Epidermal melanocyte (primary cell): ENCODE results near the gene TFAM.

Source experiments
- DNase-seq: peaks from one replicate; pipeline ENCODE4 v3.0.0; 2011; ENCODE audit warnings: low spot score; ENCODE audit not compliant: insufficient read length

The TFAM gene

GRCh38 chr10:58433066-58433465 is 47.9 kb downstream of the TFAM start:
- DNase-seq: no peak

- DNase-seq: no peak
Observed at GRCh38 chr10:58433571-58433970, 48.4 kb downstream of the TFAM start.

GRCh38 chr10:58435297-58435985 is 50.2 kb downstream of the TFAM start:
- no peak for DNase-seq

- DNase-seq: no peak
Observed at GRCh38 chr10:58436071-58436470, 50.9 kb downstream of the TFAM start.

- no peak for DNase-seq
Observed at GRCh38 chr10:58438340-58438871, 53.2 kb downstream of the TFAM start.

DNA sequence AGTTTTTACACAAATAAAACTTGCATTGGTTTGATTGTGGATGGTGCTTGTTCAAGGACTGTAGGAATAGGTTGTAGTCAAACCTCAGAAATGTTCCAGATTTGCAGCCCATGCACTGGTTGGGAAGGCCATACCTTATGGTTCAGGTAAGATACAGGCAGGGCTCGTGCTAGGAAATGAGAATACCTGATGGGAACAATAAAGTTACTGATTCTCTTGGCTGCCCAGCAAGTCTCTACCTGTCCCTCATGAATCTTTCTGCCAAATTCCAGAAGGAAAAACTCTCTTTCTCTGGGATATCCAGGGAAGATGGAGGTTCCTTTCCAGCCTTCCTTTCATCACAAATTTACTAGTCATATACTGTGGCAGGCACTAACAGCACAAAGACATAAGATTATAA is 53.8 kb downstream of the TFAM start:
- DNase-seq: no peak

DNA sequence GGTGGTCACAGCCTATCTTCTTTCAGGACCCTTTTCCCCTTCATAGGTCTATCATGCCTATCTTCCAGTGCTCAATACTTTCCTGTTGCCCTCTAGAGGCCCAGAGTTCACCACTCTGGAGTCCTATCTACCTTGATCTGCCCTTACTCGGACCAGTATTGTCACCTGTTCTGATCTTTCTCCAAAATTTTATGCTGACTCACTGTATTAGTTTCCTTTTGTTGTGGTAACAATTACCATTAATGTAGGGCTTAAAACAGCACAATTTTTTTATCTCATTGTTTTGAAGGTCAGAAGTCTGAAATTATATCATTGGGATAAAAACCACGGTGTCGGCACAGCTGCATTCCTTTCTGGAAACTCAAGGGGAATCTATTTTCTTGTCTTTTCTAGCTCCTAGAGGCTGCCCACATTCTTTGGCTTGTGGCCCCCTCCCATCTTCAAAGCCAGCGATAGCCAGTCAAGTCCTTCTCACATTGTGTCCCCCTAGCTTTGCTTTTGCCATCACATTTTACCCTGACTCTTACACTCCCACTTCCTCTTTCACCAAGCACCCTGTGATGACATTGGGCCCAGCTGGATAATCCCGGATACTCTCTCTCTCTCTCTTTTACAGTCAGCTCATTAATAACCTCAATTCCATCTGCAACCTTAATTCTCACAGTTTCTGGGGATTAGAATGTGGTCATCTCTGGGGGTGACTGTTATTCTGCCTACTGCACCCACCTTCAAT is 54.6 kb downstream of the TFAM start:
- no peak for DNase-seq

GRCh38 chr10:58440484-58440883 is 55.3 kb downstream of the TFAM start:
- no peak for DNase-seq

- no peak for DNase-seq
Observed at GRCh38 chr10:58444321-58444720, 59.1 kb downstream of the TFAM start.

GRCh38 chr10:58444876-58445275 is 59.7 kb downstream of the TFAM start:
- no peak for DNase-seq

GRCh38 chr10:58448121-58448935 is 63.1 kb downstream of the TFAM start:
- no peak for DNase-seq
